Tibial nerve (tissue), 4 donors: ENCODE results near the gene EDN1. TPM values are rescaled to one million over a fixed set of nuclear protein-coding genes. Genes with fewer than 3 reads are reported as not detected.

Experiments used
- DNase-seq, 2 donors: peaks; one replicate each; pipeline ENCODE4 v3.0.0-alpha.2; 2019; ENCODE audit warnings: low spot score in 2 of 2
- H3K27ac ChIP-seq, 4 donors: fragments of 200-600 bp; sonication (generic) in 3 of 4; one replicate each; pipeline ENCODE4 v1.5.1; 2017 to 2019; ENCODE audit warnings: mild to moderate bottlenecking in 1 of 4
- H3K27me3 ChIP-seq, 2 donors: fragments of 200-600 bp; sonication (generic) in 1 of 2; one replicate each; pipeline versions ENCODE4 v1.5.1 to v1.6.0; 2017 to 2019
- H3K36me3 ChIP-seq, 3 donors: fragments of 200-600 bp; sonication (generic); one replicate each; pipeline ENCODE4 v1.5.1; 2018 to 2019
- H3K4me1 ChIP-seq, 4 donors: fragments of 200-600 bp; sonication (generic) in 3 of 4; one replicate each; pipeline ENCODE4 v1.5.1; 2017 to 2019
- H3K4me3 ChIP-seq, 4 donors: fragments of 200-600 bp; sonication (generic) in 3 of 4; one replicate each; pipeline ENCODE4 v1.5.1; 2017 to 2019; ENCODE audit warnings: mild to moderate bottlenecking in 1 of 4, moderate library complexity in 1 of 4
- H3K9me3 ChIP-seq, 4 donors: fragments of 200-600 bp; sonication (generic) in 3 of 4; one replicate each; pipeline ENCODE4 v1.5.1; 2017 to 2019
- EP300 ChIP-seq, 2 donors: sonication (generic); formaldehyde crosslinking; IDR thresholded peaks; one replicate each; pipeline ENCODE4 v1.6.1; 2017; ENCODE audit warnings: antibody characterized with exemption in 2 of 2, mild to moderate bottlenecking in 1 of 2
- POLR2A ChIP-seq, 2 donors: fragments of 450-650 bp; IDR thresholded peaks; one replicate each; pipeline ENCODE4 v1.6.1; 2017; ENCODE audit warnings: antibody characterized with exemption in 2 of 2, mild to moderate bottlenecking in 2 of 2, moderate library complexity in 2 of 2
- WGBS, 2 donors: methylation state at CpG; one replicate each; pipeline ENCODE4 v1.1.5; 2018; 5-methylcytosine and 5-hydroxymethylcytosine counted together
- total RNA-seq, 4 donors: library from RNA; depleted of rRNA; stranded (reverse); fragments of >200 nt; gene quantifications; one replicate each; pipeline ENCODE4 v1.1.0, GENCODE V29; 2016
- TF ChIP-seq, protein P1 (sequence below), 5 experiments: fragments of 200-600 bp in 3 of 5; fragments of 450-650 bp in 2 of 5; sonication (generic) in 3 of 5; IDR thresholded peaks; one replicate each; pipeline ENCODE4 v1.5.1; 2016 to 2019; ENCODE audit warnings: antibody characterized with exemption in 5 of 5, mild to moderate bottlenecking in 3 of 5, moderate library complexity in 2 of 5

Gene EDN1
- total RNA-seq, 4 donors from 2014 or later = 18.2 to 48.8 (median 38.3) TPM

DNA sequence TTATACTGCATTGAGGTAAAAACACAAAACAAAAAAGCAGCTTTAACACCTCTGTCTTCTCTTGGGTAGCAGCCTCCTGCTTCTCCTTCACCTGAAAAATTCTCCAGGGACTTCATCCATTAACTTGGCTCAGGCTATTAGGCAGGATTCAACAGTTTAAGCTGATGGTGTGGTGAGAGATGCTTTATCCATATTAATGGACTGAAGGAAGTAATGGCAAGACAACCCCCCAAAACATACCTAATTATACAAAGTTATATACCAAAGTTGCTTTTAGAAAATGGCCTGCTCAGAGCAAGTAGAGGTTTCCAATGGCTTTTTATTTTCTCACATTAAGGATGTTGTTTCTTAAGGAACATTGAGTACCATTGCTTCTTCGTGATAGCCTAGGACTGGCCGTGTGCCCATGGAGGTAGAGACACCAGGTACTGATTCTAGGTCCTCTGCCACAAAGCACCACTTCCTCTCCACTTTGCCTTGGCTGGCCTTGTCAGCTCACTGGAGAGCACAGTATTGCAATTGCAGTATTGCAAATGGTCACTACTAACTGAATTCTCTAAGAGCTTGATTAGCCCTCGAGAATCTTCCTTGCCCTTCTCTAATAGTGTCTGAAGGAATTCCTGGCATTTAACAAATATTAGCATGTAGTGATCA, 7.3 kb downstream of the EDN1 start:
- Histone ChIP-seq H3K27ac (no peak overlapping the region), H3K4me3 (no peak overlapping the region), H3K9me3 (no peaks in the 10 kb centered on the region), H3K36me3 (peaks cover 0 to 3% (median 0%) of the 10 kb centered on the region in 3 donors), H3K4me1 (peaks cover 0 to 16% (median 0%) of the 10 kb centered on the region in 4 donors), H3K27me3 (peaks cover 0 to 11% of the 10 kb centered on the region in 2 donors)
- DNase-seq = no peak
- TF ChIP-seq POLR2A (IDR thresholded peaks at IDR 0.05) (no peak), EP300 (IDR thresholded peaks at IDR 0.05) (no peak)
- TF ChIP-seq, protein P1, sequence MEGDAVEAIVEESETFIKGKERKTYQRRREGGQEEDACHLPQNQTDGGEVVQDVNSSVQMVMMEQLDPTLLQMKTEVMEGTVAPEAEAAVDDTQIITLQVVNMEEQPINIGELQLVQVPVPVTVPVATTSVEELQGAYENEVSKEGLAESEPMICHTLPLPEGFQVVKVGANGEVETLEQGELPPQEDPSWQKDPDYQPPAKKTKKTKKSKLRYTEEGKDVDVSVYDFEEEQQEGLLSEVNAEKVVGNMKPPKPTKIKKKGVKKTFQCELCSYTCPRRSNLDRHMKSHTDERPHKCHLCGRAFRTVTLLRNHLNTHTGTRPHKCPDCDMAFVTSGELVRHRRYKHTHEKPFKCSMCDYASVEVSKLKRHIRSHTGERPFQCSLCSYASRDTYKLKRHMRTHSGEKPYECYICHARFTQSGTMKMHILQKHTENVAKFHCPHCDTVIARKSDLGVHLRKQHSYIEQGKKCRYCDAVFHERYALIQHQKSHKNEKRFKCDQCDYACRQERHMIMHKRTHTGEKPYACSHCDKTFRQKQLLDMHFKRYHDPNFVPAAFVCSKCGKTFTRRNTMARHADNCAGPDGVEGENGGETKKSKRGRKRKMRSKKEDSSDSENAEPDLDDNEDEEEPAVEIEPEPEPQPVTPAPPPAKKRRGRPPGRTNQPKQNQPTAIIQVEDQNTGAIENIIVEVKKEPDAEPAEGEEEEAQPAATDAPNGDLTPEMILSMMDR (IDR thresholded peaks at IDR 0.05) = no peak
- WGBS, 2 donors = 71 to 81% methylated on average over 3 of the region's 3 CpGs

DNA sequence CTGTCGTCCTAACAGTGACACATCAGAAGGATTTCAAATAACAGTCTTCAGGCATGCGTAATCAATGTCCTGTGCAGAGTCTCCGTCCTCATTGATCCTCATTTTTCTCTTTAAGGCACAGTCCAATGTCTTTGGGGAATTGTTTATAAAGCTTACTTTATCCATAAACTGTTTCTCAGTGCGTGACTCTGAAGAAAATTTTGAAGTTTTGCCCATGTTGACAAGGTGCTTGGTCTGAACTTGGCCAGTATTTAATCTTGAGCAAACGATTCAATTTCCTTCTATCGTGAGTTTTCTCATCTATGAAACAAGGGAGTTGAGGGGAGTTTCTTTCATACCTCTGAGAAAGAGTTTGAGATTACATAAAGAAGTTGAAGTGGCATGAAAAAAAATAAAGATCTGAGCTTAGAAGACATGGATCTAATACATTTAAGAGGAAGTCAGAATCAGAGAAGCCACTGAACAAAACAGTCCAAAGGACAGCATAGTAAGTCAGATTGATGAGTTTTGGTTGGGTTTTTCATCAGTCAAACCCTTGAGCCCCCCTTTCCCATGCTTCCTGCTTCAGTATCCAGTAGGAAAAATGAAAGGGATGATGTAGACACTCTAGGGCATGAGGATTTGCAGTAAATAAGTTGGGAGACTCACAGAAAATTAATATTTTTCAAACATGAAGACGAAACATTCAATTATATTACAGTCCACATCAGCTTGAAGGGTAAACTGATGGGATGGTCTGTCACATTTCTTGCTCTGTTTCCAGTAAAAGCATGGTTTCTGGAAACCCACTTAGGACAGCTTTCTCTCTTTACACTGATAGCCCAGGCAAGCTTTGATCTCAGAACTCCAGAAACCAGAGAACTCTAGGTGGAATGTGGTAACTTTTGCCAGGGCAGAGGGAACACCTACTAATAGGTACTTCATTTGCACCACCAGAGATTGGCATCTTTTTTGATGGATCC, 8.1 kb downstream of the EDN1 start:
- peaks cover 0 to 16% (median 0%) of the 10 kb centered on the region in 4 donors for H3K4me1 ChIP-seq
- TF ChIP-seq, protein P1 (IDR thresholded peaks at IDR 0.05) = no peak
- TF ChIP-seq POLR2A (IDR thresholded peaks at IDR 0.05) (no peak), EP300 (IDR thresholded peaks at IDR 0.05) (no peak)
- H3K4me3 ChIP-seq = no peak overlapping the region
- no peaks in the 10 kb centered on the region for H3K9me3 ChIP-seq
- no peak overlapping the region for H3K27ac ChIP-seq
- H3K36me3 ChIP-seq = peaks cover 0 to 3% (median 0%) of the 10 kb centered on the region in 3 donors
- peaks cover 0 to 3% of the 10 kb centered on the region in 2 donors for H3K27me3 ChIP-seq
- WGBS, 2 donors = 86 to 88% methylated on average over 7 of the region's 7 CpGs
- DNase-seq = no peak

DNA sequence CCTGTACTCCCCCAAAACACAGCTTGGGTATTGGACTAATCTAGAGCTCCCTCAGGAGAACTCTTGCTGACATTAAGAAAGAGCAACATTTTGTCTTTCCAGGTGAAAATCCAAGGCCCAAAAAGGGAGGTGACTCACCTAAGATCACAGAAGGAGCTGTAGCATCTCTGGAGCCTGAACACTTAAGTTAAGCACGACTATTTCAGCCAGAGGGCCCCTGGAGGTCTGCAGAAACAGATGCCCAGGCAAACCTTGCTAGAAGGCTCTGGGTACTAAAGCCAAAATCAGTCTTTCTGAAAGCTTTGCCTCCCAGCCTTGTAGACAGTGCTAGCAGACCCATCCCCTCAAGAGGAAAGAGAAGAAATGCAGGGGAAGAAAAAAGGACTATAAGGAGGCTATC, 8.8 kb downstream of the EDN1 start:
- Histone ChIP-seq H3K4me3 (no peak overlapping the region), H3K27ac (no peak overlapping the region), H3K4me1 (peaks cover 0 to 14% (median 0%) of the 10 kb centered on the region in 4 donors), H3K27me3 (no peaks in the 10 kb centered on the region), H3K36me3 (peaks cover 0 to under 1% (median 0%) of the 10 kb centered on the region in 3 donors), H3K9me3 (no peaks in the 10 kb centered on the region)
- no peak for DNase-seq
- WGBS, 2 donors = 65 to 70% methylated on average over 1 of the region's 1 CpG
- TF ChIP-seq POLR2A (IDR thresholded peaks at IDR 0.05) (no peak), EP300 (IDR thresholded peaks at IDR 0.05) (no peak)
- TF ChIP-seq, protein P1 (IDR thresholded peaks at IDR 0.05) = no peak

DNA sequence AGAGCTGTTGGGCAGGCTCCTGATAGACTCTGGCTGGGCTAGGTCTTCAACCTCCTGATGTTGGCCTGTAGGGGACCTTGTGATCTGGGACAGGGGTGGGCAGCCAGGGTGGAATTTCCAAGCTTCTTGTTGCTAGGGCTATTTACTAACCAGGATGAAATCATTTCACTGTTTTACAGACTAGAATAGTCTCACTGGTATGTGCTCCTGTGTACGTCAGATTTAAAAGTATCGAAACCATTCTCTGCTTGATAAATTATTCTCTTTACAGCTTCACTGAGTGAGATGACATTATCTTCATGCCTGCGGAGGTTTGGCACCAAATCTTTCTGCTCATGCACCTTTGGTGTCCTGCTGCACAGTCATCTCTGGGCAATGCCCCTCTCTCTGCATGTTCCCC, 10.9 kb downstream of the EDN1 start:
- no peaks in the 10 kb centered on the region for H3K9me3 ChIP-seq
- DNase-seq = no peak
- WGBS, 2 donors = 93% methylated on average over 3 of the region's 3 CpGs
- H3K36me3 ChIP-seq = no peaks in the 10 kb centered on the region
- no peak overlapping the region for H3K27ac ChIP-seq
- no peaks in the 10 kb centered on the region for H3K27me3 ChIP-seq
- TF ChIP-seq POLR2A (IDR thresholded peaks at IDR 0.05) (no peak), EP300 (IDR thresholded peaks at IDR 0.05) (no peak)
- TF ChIP-seq, protein P1 (IDR thresholded peaks at IDR 0.05) = no peak
- H3K4me3 ChIP-seq = no peak overlapping the region
- peaks cover 0 to under 1% (median 0%) of the 10 kb centered on the region in 4 donors for H3K4me1 ChIP-seq

DNA sequence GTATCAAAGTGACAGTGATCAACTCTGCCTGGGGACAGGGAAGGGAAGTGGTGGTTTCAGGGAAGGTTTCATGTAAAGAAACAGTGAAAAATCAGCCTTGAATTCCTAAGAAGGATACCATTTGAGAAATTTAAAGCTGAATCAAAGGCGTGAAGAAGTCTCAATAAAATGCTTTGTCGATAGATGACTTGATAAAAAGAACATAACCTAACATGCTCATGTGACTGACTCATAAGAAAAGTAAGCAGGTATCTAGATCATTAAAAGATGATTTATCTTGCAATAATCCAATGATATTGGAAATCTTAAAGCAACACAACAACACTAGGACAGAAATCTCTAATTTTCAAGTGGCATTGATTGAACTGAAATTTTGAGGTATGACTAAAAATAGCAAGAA, 14.3 kb downstream of the EDN1 start:
- 96 to 97% methylated on average over 2 of the region's 2 CpGs for WGBS, 2 donors
- no peak overlapping the region for H3K27ac ChIP-seq
- no peaks in the 10 kb centered on the region for H3K4me1 ChIP-seq
- peaks cover 0 to 7% (median 0%) of the 10 kb centered on the region in 4 donors for H3K9me3 ChIP-seq
- no peaks in the 10 kb centered on the region for H3K27me3 ChIP-seq
- TF ChIP-seq POLR2A (IDR thresholded peaks at IDR 0.05) (no peak), EP300 (IDR thresholded peaks at IDR 0.05) (no peak)
- TF ChIP-seq, protein P1 (IDR thresholded peaks at IDR 0.05) = no peak
- no peak overlapping the region for H3K4me3 ChIP-seq
- no peak for DNase-seq
- H3K36me3 ChIP-seq = no peaks in the 10 kb centered on the region
